Right forelimb (tissue), 1 donor: ENCODE data around the gene UBR7.
"Not testable (repeated sequence)": the region's sequence is repeated elsewhere in the genome, so short reads cannot be mapped to it uniquely, and the experiment has no call there.

ENCODE experiments used
- DNase-seq: peaks from one replicate; pipeline ENCODE4 v3.0.0-alpha.2; 2018

Gene UBR7, protein sequence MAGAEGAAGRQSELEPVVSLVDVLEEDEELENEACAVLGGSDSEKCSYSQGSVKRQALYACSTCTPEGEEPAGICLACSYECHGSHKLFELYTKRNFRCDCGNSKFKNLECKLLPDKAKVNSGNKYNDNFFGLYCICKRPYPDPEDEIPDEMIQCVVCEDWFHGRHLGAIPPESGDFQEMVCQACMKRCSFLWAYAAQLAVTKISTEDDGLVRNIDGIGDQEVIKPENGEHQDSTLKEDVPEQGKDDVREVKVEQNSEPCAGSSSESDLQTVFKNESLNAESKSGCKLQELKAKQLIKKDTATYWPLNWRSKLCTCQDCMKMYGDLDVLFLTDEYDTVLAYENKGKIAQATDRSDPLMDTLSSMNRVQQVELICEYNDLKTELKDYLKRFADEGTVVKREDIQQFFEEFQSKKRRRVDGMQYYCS

GRCh38 chr14:93206793-93207467 is at the start of gene UBR7, which contains the start of gene GON7:
Gene UBR7, plus strand, starts transcription at chr14:93207256. Its CDS starts 36 bp downstream, at chr14:93207292.
Gene GON7, minus strand, starts transcription at chr14:93207065. Its CDS starts 28 bp downstream, at chr14:93207037.
- peak; percentile 96 for DNase-seq

- DNase-seq: not testable (repeated sequence)
Observed at GRCh38 chr14:93158349-93158748, 48.7 kb upstream of the UBR7 start.

- not testable (repeated sequence) for DNase-seq
Observed at GRCh38 chr14:93159625-93160352, 47.3 kb upstream of the UBR7 start.

- DNase-seq: no peak
Observed at GRCh38 chr14:93160353-93160801, 46.7 kb upstream of the UBR7 start.

DNA sequence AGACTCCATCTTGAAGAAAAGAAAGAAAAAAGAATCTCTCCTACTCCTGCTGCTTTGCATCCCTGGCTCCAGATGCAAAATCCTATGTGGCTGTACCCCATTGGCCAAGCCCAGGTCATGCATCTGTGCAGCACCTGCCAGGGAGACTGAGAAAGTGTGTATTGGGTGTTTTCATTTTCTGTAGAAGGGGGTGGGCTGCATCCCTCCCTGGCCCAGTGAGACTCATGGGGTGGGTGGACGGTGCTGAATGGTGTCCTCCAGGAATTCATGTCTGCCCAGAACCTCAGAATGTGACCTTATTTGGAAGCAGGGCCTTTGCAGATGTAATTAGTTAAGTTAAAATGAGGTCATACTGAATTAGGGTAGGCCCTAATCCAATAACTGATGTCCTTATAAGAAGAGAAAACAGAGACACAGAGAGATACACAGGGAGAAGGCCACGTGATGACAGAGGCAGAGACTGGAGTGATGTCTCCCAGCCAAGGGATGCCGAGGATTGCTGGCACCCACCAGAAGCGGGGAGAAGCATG is 45.6 kb upstream of the UBR7 start:
- no peak for DNase-seq

DNA sequence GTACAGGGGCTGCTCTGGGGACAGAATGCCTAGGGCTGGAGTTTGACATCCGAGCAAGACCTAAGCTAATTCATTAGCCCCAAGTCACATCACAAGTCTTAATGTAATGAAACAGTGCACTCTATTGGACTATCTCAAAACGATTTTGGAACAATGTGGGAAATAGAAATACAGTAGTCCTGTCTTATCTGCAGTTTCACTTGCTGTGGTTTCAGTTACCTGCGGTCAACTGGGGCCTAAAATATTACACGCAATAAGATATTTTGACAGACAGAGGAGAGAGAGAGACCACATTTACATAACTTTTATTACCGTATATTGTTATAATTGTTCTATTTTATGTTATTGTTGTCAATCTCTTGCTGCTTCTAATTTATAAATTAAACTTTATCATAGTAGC is 43.5 kb upstream of the UBR7 start:
- DNase-seq: no peak

GRCh38 chr14:93165271-93166265 is 41.5 kb upstream of the UBR7 start:
- not testable (repeated sequence) for DNase-seq

DNA sequence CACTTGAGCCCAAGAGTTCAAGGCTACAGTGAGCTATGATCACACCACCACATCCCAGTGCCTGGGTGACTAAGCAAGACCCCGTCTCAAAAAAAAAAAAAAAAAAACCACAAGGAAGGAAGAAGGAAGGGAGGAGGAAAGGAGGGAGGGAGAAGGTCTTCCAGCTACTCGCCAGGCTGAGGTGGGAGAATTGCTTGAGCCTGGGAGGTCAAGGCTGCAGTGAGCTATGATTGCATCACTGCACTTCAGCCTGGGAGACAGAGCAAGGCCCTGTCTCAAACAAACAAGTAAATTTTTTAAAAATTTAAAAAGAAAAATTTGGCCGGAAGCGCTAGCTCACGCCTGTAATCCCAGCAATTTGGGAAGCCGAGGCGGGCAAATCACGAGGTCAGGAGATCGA is 38.4 kb upstream of the UBR7 start:
- not testable (repeated sequence) for DNase-seq

DNA sequence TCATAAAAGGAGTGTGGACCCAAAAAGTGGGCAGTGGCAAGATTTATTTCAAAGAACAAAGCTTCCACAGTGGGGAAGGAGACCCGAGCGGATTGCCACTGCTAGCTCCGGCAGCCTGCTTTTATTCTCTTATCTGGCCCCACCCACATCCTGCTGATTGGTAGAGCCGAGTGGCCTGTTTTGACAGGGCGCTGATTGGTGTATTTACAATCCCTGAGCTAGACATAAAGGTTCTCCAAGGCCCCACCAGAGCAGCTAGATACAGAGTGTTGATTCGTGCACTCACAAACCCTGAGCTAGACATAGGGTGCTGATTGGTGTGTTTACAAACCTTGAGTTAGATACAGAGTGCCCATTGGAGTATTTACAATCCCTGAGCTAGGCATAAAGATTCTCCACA is 37.4 kb upstream of the UBR7 start:
- DNase-seq: not testable (repeated sequence)

DNA sequence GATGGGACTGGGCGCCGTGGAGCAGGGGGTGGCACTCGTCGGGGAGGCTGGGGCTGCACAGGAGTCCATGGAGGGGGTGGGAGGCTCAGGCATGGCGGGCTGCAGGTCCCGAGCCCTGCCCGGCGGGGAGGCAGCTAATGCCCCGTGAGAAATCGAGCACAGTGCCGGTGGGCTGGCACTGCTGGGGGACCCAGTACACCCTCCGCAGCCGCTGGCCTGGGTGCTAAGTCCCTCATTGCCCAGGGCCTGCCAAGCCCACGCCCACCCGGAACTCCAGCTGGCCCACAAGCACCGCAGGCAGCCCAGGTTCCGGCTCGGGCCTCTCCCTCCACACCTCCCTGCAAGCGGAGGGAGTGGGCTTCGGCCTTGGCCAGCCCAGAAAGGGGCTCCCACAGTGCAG is 36.9 kb upstream of the UBR7 start:
- DNase-seq: not testable (repeated sequence)

DNA sequence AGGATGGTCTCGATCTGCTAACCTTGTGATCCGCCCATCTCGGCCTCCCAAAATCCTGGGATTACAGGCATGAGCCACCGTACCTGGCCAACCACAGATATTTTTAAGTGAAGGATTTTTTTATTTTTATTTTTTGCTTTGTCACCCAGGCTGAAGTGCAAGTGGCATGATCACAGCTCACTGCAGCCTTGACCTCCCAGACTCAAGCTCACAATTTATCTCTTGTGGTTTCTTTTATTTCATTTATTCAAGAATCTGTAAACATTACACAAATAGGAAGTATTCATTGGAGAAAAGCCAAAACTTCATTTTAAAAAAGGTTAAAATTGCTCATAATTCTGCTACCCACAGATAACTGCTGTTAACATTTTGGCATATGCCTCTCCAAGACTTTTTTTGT is 35.7 kb upstream of the UBR7 start:
- no peak for DNase-seq

DNA sequence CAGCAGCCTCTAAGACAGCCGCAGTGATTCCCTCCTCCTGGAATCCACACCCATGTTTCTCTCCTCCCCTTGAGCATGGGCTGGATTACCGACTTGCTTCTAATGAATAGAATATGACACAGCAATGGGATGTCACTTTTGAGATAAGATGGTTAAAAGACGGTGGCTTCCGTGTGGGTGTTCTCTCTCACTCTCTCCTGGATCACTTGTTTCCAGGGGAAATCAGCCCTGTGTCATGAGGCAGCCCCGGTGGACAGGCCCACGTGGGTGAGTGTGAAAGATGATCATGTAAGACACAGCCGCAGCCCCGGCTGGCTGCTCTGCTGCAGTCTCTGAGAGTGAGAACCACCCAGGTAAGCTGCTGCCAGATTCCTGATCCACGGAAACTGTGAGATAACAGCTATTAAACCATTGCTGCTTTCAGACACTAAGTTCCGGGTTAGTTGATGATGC is 33.1 kb upstream of the UBR7 start:
- no peak for DNase-seq

DNA sequence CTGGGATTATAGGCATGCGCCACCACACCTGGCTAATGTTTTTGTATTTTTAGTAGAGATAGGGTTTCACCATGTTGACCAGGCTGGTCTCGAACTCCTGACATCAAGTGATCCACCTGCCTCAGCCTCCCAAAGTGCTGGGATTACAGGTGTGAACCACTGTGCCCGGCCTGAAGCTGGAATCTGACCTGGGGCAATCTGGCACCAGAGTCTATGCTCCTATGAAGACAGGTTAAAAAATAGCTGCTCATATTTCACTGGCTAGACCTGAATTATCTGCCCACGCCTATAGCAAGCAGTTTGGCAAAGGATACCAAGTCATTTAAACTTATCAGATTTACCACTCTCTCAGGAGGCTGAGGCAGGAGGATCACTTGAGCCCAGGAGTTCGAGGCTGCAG is 32.3 kb upstream of the UBR7 start:
- DNase-seq: not testable (repeated sequence)

DNA sequence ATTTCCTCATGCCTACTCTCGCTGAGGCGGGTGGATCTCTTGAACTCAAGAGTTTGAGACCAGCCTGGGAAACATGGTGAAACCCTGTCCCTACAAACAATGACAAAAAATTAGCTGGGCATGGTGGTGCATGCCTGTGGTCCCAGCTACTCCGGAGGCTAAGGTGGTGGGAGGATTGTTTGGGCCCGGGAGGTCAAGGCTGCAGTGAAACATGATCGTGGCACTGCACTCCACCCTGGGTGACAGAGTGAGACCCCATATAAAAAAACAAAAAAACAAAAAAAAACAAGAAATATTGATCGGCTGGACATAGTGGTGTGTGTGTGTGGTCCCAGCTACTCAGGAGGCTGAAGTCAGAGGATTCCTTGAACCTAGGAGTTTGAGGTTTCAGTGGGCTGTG is 31.6 kb upstream of the UBR7 start:
- DNase-seq: no peak

- peak; percentile 45 for DNase-seq
Observed at GRCh38 chr14:93183596-93184317, 23.3 kb upstream of the UBR7 start.

DNA sequence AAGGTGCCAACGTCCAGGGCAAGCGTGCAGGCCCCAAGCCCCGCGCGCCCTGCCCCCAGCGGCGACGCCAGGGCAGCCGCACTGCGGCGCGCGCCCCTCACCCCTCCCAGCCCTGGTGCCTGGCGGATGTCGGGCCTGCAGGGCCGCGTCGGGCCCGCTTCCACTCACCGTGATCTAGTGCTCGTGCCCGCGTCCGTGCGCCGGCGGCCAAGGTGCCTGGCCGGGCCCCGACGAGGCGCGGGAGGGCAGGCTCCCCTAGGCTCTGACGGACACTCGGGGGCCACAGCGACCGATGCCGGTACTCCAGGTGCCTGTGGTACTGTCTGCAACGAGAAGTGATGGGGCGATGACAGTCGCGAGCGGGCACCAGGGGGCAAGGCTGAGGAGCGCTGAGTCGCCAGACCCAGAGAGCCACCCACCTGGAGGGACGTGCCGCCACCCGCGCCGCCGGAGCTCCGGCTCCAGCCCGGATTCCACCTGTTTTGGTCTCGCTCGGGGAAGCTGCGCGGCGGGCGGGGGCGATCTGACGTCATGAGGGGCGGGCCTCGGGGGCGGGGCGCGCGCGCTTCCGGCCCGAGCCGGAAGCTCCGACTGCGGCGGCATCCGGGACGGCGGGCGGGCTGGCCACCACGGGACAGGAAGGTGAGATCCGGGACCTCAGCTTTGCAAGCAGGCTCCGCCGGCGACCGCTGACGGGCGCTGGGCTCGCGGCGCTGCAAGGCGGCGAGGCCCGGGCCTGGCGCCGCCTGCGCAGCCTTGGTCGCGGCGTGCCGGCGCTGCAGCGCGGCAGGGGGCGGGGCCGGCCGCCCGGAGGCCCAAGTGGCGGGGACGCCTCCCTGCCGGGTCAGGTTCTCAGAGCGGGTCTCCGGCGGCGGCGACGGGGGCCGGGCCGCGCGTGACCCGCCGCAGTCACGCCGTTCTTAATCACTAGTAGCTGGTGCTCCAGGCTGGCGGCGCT is 22.4 kb upstream of the UBR7 start, which contains the start of the genes LYSET and MOAP1:
Gene LYSET (plus strand): TSS at position 927 of the 958 bp plus-strand sequence. CDS start 89 bp downstream, outside the sequence.
Gene MOAP1 (minus strand): TSS at position 507 of the 958 bp plus-strand sequence. CDS start 655 bp downstream, outside the sequence.
- peak; percentile 93 for DNase-seq

DNA sequence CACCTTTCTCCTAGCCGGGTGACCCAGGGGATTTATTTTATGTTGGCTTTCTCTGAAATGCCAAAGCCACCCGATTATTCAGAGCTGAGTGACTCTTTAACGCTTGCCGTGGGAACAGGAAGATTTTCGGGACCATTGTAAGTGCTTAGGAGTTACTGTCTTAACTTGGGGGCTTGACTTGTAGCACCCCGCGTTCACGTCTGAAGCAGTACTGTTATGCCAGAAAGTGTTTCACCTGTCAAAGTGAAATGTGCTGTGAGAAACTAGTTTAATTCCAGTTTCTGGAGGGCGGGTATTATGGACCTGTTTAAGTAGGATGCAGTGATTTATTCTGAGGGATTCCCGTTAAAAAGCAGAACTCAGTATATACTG is 21.7 kb upstream of the UBR7 start:
- DNase-seq: no peak

- DNase-seq: no peak
Observed at GRCh38 chr14:93186466-93186865, 20.6 kb upstream of the UBR7 start.

DNA sequence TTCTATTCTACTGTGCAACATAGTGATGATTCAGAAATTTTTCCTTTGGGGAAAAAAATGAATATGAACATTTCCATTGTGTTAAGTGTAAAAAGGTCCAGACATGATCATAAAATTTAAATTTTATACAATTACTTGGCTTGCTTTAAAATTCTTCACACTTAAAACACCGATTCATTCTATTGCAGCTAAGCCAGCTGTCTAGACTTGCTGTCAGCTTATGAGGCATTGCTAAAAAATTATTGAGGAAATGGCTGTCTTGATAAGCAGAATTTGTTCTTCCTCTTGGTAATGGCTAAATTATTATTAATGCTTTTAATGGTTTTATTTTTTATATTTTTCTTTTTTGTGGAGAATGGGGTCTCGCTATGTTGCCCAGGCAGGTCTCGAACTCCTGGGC is 20.1 kb upstream of the UBR7 start:
- DNase-seq: no peak
